Superior temporal gyrus (tissue), 1 donor: ENCODE data around the gene ARHGAP18.

Experiments
- DNase-seq: peaks from one replicate; pipeline ENCODE4 v3.0.0-alpha.2; 2016; ENCODE audit errors: extremely low spot score

Gene ARHGAP18

DNA sequence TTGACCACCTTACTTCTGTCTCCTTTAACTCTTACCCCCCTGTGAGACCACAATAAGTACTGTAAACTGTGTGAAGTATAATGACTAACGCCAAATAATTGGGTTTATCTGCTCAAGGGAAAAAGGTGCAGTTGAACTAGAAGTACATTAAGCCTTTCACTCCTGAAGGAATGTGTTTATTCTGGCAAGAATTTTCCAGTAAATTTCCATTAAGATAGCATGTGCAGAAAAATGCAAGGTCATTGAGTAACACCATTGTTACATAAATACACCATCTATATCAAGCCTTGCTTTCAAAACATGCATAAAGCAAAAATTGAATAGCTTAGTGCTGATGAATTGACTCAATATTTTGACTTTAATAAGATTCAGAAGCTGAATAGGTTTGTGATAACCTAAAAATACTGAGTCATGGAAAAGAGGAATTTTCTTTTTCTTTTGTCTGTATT is 65.4 kb downstream of the ARHGAP18 start:
- no peak for DNase-seq

DNA sequence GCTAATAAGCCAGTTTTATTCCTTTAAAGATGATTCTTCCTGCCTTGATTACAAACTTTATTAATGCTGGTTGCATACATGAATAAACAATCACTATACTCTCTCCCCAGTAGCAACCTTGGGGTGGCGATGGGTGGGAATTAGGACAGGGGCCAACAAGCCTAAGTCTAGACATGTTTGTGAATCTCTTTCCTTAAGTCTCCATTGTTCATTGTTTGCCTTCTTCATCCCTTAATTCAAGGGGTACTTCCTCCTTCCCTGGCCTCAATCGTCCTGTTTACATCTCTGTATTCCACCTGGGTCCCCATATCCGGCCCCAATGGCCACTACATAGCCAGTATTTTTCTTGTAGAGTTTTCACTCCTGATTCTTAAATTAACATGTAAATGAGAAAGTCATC is 66.0 kb downstream of the ARHGAP18 start:
- DNase-seq: no peak

DNA sequence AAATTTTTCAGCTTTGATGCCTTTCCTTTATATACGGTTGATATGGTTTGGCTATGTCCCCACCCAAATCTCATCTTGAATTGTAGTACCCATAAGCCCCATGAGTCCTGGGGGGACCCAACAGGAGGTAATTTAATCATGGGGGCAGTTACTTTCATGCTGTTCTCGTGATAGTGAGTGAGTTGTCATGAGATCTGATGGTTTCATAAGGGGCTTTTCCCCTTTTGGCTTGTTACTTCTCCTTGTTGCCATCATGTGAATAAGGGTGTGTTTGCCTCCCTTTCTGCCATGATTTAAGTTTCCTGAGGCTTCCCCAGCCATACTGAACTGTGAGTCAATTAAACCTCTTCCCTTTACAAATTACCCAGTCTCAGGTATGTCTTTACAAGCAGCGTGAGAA is 66.8 kb downstream of the ARHGAP18 start:
- DNase-seq: no peak

DNA sequence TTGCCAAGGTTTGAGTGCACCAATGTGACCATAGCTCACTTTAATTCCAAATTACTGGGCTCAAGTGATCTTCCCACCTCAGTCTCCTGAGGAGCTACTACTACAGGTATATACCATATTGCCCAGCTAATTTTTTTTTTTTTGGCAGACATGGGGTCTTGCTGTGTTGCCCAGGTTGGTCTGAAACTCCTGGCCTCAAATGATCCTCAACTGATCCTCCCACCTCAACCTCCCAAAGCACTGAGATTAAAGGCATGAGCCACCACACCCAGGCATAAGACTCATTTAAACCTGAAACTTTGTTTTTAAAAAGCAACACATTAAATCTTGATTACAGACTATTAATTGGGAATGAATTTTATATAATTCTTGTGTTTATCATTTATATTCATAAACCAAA is 67.7 kb downstream of the ARHGAP18 start:
- no peak for DNase-seq

DNA sequence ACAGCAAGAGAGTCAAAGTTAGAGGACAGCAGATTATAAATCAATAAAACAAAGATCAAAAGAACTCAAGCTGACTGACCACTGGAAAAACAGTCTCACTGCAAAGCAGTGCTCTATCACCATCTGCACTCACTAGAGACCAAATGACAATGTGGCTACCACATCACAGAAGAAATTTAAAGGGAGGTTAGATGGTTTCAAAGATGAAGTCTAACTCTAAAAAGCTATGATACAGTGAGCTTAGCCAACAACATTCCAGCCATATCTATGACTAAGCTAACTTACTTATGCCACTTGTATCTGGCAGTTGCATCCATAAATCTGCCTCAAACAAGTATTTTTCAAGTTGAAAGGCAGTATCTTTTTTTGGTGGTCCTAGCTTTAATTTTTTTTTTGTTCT is 68.6 kb downstream of the ARHGAP18 start:
- no peak for DNase-seq

DNA sequence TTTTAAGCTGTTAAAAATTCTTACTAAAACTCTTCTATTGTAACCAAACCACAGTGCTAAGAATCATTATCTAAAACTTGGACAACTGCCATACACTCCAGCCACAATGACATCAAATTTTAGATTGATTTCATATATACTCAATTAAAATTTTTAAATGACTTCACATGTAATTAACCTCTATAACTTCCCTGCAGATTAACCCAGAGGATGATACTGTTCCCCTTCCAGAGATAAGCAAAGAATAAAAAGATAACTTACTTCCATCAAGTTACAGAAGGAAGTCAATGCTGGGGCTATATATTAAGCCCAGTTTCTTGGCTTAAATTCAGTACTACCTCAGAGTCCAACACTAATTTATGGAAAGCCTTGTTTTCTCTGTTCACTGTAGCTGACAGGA is 71.3 kb downstream of the ARHGAP18 start:
- DNase-seq: no peak

DNA sequence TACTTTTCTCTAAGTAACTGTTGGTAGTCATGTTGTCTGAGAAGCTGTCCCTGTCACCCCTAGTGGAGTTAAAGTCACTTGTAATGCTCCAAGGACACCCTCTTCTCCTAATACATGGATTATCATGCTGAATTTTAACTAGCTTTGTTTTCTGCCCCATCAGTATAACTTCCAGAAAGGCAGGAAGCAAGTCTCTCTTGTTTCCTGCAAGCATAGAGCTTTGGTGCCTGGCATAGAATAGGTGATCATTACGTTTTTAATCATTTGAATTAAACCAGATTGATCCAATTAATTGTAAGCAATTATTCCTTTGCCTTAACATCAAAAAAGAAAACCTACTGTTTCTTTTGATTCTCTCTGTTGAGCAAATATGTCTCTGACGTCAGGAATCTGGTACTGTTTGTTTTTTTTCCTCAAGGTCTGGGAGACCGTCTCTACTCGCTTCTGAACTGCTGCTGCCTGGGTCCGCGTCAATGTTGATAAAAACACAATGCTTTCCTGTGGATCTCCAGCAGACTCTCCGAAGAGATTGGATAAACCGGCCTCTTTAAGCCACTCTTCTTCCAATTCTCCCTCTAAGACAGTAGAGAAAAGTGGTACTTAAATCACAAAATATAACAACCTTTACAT is 71.8 kb downstream of the ARHGAP18 start:
- no peak for DNase-seq

DNA sequence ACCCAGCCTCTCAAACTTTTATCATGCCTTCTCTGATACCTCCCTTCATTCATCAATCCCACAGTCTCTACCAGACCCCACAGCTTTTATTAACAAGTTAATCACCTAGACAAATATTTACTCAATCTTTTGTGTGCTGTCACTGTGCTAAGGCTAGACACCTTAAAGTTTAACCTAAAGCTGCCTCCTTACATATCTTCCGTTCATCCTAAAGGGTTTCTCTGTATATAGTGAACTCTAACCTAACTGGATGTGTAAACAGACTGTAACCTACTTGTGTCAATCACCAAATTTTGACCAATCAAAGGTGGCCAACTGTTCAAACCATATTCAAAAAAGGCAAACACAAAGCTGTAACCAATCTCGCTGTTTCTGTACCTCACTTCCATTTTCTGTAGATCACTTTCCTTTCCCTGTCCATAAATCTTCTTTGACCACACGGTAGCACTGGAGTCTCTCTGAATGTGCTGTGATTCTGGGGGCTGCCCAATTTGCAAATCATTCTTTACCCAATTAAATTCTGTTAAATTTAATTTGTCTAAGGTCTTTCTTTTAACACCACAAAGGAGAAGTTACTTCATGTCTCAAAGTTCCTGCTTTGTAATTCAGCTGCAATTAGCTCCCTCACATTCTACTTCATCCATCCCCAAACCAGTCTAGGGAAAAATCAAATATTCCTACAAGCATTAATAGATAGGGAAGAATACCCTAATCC is 72.5 kb downstream of the ARHGAP18 start:
- DNase-seq: no peak

DNA sequence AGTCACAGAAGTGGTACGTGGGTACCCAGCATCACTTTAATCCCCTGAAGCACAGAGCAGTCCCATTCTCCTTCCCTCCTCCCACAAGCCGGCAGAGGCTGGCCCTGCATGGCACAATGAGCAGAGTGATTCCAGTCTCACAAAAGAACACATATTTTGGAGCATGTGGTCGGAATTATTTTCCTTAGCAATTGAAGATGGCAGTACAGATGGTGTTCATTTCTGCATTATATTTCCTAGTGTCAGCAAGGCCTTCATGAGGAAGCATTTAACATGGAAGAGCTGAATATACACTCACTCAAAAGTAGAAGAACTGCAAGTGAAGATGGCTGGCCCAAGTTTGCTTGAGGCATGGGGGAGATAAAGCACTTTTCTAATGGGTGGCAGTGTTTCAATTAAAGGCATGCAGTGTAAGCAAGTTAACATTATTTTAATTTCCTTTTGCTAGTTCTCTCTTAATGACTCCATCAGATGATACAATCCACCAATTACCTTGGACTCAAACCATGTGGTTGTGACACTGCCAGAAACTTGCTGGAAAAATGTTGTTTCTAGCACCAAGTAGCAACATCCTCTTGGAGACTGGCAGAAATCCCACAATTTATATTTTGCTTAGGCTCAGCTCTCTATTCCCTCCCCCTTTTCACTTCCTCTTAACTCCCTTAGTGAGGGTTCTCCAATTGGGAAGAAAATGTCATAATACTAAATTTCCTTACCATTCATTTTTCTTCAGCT is 74.4 kb downstream of the ARHGAP18 start:
- DNase-seq: no peak

DNA sequence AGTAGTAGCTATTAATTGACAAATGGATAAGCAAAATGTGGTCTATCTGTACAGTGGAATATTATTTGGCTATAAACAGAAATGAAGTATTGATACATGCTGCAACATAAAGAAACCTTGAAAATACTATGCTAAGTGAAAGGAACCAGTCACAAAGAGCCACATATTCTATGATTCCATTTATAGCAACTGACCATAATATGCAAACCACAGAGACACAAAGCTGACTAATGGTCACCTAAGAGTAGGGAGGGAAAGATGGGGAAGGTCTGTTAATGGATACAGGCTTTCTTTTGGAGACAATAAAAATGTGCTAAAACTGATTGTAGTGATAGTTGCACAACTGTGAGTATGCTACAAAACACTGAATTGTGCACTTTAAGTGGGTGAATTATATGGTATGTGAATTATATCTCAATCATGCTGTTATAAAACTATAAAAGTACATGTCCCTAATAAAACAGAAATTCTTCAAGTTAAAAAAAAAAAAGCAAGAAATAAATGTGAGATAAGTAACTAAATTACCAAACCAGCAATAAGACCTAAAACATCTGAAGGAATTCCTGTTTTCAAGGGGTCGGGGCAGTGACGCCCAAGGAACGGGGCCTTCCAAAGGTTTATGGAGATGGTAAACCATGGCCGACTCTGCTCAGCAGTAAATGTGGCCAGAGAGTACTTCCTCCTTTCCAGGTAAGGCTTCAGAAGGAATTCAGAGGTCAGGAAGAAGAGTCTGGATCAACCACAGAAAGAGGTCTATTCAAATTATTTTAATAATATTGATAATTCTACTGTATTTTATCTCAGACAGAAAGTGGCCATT is 75.4 kb downstream of the ARHGAP18 start:
- no peak for DNase-seq

DNA sequence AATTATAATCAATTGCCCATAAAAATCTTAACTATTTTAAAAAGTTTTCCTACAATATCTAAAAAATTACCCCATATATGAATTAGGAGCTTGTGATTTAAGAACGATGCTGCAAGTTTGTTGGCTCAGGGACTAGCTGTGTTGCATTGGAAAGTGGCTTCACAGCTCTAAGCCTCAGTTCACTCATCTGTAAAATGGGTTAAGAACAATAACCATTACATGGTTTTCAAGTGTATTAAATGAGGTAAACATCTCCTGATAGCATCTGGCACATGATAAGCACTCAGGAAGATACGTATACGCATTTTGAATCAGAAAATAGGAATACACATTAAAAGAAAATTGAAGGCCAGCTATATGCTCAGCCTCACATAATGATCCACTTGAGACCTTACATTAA is 76.4 kb downstream of the ARHGAP18 start:
- no peak for DNase-seq

DNA sequence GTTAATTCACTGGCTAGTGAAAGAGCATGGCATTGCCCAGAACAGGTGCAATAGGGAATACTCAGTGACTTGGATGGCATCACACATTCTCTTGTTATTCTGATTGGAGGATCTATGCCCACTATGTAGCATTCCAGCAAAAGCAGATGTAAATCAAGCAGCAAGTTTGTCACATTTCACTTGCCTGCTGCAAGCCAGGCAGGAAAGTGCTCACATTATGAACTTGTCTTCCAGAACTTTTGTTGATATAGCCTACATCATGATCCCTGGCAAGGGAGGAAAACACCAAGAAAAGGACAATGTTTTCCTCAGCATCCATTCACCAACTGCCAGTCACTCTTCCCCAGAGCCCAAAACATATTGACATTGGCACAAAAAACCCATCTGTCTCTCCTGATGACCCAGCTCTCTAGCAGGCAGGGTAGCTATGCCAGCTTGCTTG is 77.8 kb downstream of the ARHGAP18 start:
- no peak for DNase-seq

DNA sequence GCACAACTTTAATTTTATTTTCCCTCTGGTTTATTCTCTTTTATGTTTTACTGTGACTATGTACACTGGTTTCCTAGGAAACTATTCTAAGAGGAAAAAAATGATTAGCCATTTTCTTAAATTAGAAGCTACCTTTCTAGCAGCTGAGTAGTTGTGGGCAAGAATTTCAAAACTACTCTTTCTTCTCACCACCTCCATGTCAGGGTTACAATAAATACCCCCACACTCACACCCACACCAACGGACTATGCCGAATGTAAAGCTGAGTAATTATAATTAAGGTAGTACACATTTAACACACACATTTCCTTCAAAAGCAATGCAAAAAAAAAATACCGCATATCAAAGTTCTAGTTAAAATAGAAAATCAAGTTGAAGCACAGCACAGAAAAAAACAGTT is 78.9 kb downstream of the ARHGAP18 start:
- DNase-seq: no peak

DNA sequence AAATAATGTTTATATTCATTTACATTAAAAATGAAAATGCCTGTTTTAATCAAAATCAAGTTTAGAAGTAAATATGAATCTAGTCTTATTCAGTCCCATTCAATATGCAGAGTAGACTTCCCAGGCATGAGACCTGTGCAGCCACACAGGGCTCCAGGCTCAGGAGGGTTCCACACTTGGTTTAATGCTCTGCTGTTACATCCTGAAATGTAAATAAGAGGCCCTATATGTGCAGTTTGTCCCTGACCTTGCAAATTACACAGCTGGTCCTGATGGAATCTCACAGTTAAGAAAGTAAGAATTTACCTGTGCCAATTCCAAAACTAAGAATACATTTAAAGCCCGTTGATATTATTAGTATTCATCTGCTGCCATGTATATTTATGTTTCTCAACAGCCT is 79.4 kb downstream of the ARHGAP18 start:
- no peak for DNase-seq

DNA sequence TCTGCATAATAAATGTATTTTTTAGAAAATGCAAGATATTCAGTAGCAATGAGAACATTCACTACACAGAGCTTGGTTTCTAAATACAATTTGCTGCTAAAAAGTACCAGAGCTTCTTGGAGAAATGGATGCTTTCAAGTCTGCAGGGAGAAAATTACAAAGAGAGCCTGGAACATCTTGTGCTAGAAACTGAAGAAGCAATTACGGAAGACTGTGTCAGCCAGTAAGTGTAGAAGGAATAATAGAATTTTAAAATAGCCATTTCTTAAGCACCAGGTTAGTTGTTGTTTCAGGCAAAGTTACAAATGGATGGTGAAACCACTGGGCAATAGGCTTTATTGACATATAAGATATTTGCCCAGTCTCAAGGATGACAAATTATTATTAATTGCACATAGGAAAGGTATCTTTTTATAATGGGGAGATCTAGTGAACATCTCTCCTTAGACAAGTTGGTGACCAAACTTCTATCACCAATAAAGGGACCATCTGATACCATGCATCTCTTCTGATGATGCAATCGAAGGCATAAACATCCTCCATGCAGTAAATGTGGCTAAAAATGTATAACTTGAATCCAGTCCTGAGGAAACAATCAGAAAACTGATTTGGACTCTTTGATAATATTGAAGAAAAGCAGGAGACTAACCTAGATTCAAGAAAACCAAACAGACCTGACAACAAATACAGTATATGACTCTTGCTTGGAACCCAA is 81.7 kb downstream of the ARHGAP18 start:
- peak; percentile 62 for DNase-seq

DNA sequence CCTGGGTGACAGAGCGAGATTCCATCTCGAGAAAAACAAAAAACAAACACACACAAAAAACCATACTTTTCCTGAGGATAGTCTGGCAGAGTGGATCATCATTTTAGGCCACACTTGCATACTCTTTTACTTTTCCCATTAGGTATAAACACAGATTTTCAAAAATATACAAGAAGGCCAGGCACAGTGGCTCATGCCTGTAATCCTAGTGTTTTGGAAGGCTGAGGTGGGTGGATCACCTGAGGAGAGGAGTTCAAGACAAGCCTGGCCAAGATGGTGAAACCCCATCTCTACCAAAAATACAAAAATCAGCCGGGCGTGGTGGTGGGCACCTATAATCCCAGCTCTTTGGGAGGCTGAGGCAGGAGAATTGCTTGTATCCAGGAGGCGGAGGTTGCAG is 85.5 kb downstream of the ARHGAP18 start:
- DNase-seq: no peak

DNA sequence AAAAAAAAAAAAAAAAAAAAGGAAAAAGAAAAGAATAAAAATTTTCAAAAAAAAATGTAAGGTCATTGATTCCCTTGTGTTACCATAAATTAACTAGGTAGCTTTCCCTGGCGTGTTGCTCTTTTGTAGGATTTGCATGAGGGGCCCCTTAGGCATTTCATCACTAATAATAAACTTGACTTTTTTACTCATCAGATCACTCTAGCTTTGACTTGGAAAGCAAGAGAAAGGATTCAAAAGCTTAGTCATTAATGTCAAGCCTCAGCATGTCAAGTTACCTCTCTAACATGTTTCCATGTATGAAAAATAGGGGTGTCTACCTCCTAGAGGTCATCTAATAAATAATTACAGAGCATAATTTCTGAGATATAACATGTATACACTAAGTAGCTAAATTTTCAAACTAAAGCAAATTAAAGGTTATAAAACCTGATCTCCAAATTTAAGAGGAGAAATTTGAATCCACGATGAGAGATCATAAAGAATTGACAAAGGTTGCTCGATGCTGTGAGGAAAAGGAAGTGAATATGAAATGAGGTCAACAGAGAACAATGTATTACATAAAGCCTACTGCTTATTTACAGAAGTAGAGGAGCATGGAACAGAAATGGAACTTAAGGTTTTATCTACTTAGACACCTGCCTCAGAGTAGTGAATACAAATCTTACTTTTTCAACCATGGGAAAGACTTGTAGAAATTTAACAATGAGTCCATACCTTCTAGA is 86.8 kb downstream of the ARHGAP18 start:
- no peak for DNase-seq

DNA sequence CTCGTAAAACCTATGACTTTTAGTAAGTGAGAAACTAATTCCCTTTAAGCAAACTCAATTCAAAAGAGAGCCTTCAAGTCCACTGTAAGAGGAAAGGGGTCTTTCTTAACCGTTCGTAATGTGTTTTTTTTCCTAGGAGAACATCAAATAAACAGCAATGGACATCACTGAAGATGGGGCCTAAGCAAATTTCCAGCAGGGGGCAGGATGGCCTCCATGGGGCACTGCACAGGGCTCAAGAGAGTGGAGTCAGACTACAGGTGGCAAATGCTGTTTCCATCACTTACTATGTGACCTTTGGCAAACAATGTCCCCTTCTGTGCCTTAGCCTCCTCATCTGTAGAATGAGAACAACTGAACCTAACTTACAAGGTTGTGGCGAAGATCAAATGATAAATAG is 88.7 kb downstream of the ARHGAP18 start:
- no peak for DNase-seq

DNA sequence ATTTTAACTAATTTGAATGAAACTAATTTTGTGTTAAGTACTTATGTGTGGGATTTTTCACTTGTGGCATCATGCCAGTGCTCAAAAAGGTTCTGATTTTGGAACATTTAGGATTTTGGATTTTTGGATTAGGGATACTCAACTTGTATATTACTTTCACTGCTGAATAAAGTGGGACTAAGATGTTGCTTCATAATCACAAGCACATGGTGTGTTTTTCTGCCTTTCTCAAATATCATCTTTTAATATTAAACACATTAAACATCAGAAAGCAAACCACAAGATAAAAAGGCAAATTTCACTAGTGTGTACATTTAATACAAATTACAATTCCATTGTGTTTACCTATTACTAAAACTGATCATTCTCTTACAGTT is 89.8 kb downstream of the ARHGAP18 start:
- DNase-seq: no peak

DNA sequence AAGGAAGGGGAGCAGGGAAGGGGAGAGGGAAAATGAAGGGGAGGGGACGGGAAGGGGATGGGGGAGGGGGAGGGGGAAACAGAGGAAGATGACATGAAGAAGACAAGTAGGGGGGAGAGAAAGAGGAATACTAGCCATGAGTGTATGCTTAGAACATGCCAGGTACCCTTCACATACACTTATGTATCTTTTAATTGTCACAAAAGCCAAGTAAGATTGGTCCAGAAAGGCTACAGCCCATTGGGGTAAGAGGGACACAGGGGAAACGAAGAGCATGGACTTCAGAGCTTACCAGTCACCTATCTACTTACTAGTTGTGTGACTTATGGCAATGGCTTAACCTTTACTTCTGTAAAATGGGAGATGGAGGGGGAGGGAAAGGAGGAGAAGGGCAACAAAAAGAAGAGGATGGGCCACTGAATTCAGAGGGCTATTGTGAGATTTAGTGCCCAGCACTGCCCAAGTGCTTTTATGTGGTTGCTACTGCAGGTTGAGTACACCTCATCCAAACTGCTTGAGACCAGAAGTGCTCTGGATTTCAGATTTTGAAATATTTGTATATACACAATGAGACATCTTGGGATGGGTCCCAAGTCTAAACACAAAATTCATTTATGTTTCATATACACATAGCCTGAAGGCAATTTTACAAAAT is 90.3 kb downstream of the ARHGAP18 start:
- DNase-seq: no peak
